GM13976 (cell line): ENCODE results near the gene RBM45.

Source experiments
- DNase-seq: peaks from one replicate; pipeline ENCODE4 v3.0.0; 2012; ENCODE audit warnings: low spot score
- in situ Hi-C: fragments of 300-500 bp; cut with MboI; formaldehyde crosslinking; loops from one replicate; pipeline ENCODE4 v1.12.0; 2022; ENCODE audit warnings: low sequenced_read_pairs, mixed read lengths, inconsistent platforms; ENCODE audit not compliant: unreplicated experiment
- TF ChIP-seq, protein P1 (sequence below): IDR thresholded peaks from 2 replicates; pipeline ENCODE4 v1.5.1; 2012; ENCODE audit warnings: borderline replicate concordance, mild to moderate bottlenecking; ENCODE audit not compliant: insufficient read depth; ENCODE audit errors: extremely low read depth, missing control alignments, control extremely low read depth

Gene RBM45

DNA sequence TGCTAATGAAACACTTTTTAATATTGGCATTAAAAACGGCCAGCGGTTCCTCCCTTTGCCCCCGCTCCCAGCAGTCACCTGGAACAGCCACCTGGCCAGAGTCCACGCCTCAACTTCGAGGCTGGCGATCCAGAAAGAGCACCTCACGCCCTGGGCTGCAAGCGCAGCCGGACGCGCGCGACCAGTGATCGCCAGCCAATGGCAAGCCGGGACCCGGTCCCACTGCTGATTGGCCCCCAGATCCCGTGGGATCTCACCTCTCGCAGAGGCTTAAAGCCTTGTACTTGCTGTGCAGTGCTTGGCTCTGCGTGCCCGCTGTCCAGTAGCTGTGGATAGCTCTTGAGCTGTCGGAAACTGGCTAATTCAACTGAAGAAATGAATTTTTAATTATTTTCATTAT is 4.1 kb upstream of the RBM45 start:
- in situ Hi-C loops = loop anchor here (25.0 kb wide), 1 partner anchor 304 kb away; no protein-coding TSS in a partner anchor
- no peak for DNase-seq
- TF ChIP-seq, protein P1, sequence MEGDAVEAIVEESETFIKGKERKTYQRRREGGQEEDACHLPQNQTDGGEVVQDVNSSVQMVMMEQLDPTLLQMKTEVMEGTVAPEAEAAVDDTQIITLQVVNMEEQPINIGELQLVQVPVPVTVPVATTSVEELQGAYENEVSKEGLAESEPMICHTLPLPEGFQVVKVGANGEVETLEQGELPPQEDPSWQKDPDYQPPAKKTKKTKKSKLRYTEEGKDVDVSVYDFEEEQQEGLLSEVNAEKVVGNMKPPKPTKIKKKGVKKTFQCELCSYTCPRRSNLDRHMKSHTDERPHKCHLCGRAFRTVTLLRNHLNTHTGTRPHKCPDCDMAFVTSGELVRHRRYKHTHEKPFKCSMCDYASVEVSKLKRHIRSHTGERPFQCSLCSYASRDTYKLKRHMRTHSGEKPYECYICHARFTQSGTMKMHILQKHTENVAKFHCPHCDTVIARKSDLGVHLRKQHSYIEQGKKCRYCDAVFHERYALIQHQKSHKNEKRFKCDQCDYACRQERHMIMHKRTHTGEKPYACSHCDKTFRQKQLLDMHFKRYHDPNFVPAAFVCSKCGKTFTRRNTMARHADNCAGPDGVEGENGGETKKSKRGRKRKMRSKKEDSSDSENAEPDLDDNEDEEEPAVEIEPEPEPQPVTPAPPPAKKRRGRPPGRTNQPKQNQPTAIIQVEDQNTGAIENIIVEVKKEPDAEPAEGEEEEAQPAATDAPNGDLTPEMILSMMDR = no peak

DNA sequence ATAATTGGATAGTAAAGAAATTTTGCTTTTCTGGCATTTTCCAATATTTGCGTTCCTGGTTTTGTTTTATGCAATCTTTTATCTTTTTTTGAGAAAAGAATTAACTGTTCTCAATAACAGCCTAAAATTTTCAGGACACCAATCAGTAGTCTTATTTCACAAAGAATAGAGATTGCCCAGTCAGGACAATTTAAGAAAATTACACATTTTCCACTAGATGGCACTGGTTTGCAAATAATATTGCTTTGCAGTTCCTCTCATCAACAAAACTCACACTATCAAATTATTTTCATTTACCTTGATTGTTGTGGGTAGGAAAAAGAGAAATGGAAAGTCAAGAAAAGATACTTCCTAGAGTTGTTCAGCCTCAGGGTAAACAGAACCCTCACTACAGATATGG is 2.4 kb upstream of the RBM45 start:
- TF ChIP-seq, protein P1 = no peak
- in situ Hi-C loops = loop anchor here (10.0 to 25.0 kb wide), 2 partner anchors 165 to 302 kb away; no protein-coding TSS in a partner anchor
- DNase-seq = peak; percentile 68

GRCh38 chr2:178110681-178111080 is 1.6 kb upstream of the RBM45 start:
- in situ Hi-C loops = loop anchor here (10.0 to 25.0 kb wide), 2 partner anchors 164 to 302 kb away; no protein-coding TSS in a partner anchor
- TF ChIP-seq, protein P1 = no peak
- DNase-seq = no peak

GRCh38 chr2:178111743-178112142 is 494 bp upstream of the RBM45 start:
- TF ChIP-seq, protein P1 = no peak
- in situ Hi-C loops = loop anchor here (10.0 to 25.0 kb wide), 2 partner anchors 163 to 301 kb away; no protein-coding TSS in a partner anchor
- DNase-seq = no peak

- no peak for DNase-seq
- TF ChIP-seq, protein P1 = no peak
- in situ Hi-C loops = loop anchor here (10.0 to 25.0 kb wide), 2 partner anchors 160 to 298 kb away; no protein-coding TSS in a partner anchor
Observed at GRCh38 chr2:178114462-178114861, 2.2 kb downstream of the RBM45 start.

- DNase-seq = no peak
- in situ Hi-C loops = loop anchor here (10.0 to 25.0 kb wide), 2 partner anchors 160 to 297 kb away; no protein-coding TSS in a partner anchor
- TF ChIP-seq, protein P1 = no peak
Observed at GRCh38 chr2:178115271-178115670, 3.0 kb downstream of the RBM45 start.
